ENCODE data around the gene PPIG.

Gene PPIG

GRCh38 chr2:169644173-169644572 is 60.0 kb downstream of the PPIG start:
- no peak overlapping the region for H3K4me3 ChIP-seq (ENCODE audit: control insufficient read depth, low read depth, low read length)
- TF ChIP-seq CTCF (conservative IDR thresholded peaks at IDR 0.05; ENCODE audit: control insufficient read depth, insufficient read depth, low read depth, low read length): no peak
- no peak for DNase-seq (ENCODE audit: low read depth)

GRCh38 chr2:169647496-169647895 is 63.3 kb downstream of the PPIG start:
- no peak for DNase-seq (ENCODE audit: low read depth)
- H3K4me3 ChIP-seq (ENCODE audit: control insufficient read depth, low read depth, low read length): no peak overlapping the region
- no peak for TF ChIP-seq CTCF (conservative IDR thresholded peaks at IDR 0.05; ENCODE audit: control insufficient read depth, insufficient read depth, low read depth, low read length)

- no peak overlapping the region for H3K4me3 ChIP-seq (ENCODE audit: control insufficient read depth, low read depth, low read length)
- TF ChIP-seq CTCF (conservative IDR thresholded peaks at IDR 0.05; ENCODE audit: control insufficient read depth, insufficient read depth, low read depth, low read length): no peak
- no peak for DNase-seq (ENCODE audit: low read depth)
Measured at GRCh38 chr2:169649278-169649677, 65.1 kb downstream of the PPIG start.

GRCh38 chr2:169653636-169654035 is 69.5 kb downstream of the PPIG start:
- no peak for TF ChIP-seq CTCF (conservative IDR thresholded peaks at IDR 0.05; ENCODE audit: control insufficient read depth, insufficient read depth, low read depth, low read length)
- H3K4me3 ChIP-seq (ENCODE audit: control insufficient read depth, low read depth, low read length): no peak overlapping the region
- DNase-seq (ENCODE audit: low read depth): no peak

- H3K4me3 ChIP-seq (ENCODE audit: control insufficient read depth, low read depth, low read length): no peak overlapping the region
- no peak for TF ChIP-seq CTCF (conservative IDR thresholded peaks at IDR 0.05; ENCODE audit: control insufficient read depth, insufficient read depth, low read depth, low read length)
- no peak for DNase-seq (ENCODE audit: low read depth)
Measured at GRCh38 chr2:169656164-169656563, 72.0 kb downstream of the PPIG start.

- TF ChIP-seq CTCF (conservative IDR thresholded peaks at IDR 0.05; ENCODE audit: control insufficient read depth, insufficient read depth, low read depth, low read length): no peak
- no peak overlapping the region for H3K4me3 ChIP-seq (ENCODE audit: control insufficient read depth, low read depth, low read length)
Measured at GRCh38 chr2:169658877-169659276, 74.7 kb downstream of the PPIG start.

GRCh38 chr2:169659320-169659719 is 75.2 kb downstream of the PPIG start:
- no peak overlapping the region for H3K4me3 ChIP-seq (ENCODE audit: control insufficient read depth, low read depth, low read length)
- no peak for DNase-seq (ENCODE audit: low read depth)
- TF ChIP-seq CTCF (conservative IDR thresholded peaks at IDR 0.05; ENCODE audit: control insufficient read depth, insufficient read depth, low read depth, low read length): no peak

More at GRCh38 chr2:169658877-169659276, 74.7 kb downstream of the PPIG start:
- no peak for DNase-seq (ENCODE audit: low read depth)

Measured in fibroblast of mammary gland (primary cell).